ENCODE measurements around the gene SH2D6.
A peak's percentile ranks its signal among the peaks of the same experiment; 100 is the strongest.
"Not testable (repeated sequence)": the region's sequence is repeated elsewhere in the genome, so short reads cannot be mapped to it uniquely, and the experiment has no call there.

SH2D6 gene

DNA sequence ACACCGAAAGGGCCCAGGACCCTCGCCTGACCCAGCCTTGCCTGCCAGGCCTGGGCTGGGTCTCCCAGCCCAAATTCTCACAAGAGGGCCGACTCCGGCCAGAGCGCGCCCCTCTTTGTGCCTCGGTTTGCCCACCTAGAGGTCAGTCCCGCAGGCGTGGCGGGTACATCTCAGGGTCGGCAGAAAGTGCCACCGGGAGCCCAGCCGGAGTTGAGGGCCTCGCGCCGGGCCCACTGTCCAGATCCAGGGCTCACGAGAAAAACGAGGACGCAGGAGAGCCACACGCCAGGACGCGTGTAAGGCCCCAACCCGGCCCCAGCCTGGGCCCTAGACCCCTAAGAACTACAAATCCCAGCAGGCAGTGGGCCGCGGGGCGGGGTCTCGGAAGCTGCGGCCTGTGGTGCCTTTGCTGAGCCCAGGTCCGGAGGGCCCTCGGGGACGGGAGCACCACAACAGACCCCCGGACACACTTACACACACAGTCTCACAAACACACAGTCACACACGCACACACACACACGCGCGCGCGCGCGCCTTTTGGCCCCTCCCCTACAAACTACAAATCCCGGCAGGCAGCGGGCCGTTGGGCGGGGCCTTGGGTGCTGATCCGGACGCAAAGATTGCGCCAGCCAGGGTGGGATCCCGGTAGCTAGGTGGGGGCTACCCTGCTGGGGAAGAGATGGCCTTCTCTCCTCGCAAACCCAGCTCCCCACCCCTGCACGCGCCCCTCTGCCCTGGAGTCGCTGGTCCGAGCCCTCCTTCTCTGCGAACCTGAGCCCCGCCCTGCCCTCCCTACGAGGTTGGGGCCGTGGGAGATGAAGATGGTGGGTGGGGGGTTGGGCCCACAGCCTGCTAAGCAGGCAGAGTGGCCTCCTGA is at the start of gene SH2D6:
Gene SH2D6, plus strand, starts transcription at position 583 of the 877 bp plus-strand sequence. CDS start 10,752 bp downstream, outside the sequence.
- DNase-seq: peak; percentile 93

DNA sequence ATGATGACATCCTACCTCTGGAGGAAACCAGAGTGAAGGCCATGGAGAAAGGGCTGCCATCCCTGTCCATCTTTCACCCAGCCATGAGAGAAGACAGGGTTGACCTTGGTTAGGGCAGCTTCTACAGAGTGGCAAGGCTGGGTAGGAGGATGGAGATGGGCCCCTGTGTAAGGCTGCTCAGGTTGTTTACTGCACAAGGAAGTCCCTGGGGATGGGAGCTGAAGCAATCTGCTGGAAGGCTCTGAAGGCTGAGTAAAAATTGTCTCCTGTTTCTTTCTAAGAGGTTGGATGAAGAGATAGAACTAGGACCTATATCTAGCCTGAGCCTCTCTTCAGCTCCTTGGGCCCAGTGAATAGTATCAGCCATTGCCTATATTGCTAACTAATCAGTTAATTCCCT is 49.6 kb upstream of the SH2D6 start:
- DNase-seq: no peak

DNA sequence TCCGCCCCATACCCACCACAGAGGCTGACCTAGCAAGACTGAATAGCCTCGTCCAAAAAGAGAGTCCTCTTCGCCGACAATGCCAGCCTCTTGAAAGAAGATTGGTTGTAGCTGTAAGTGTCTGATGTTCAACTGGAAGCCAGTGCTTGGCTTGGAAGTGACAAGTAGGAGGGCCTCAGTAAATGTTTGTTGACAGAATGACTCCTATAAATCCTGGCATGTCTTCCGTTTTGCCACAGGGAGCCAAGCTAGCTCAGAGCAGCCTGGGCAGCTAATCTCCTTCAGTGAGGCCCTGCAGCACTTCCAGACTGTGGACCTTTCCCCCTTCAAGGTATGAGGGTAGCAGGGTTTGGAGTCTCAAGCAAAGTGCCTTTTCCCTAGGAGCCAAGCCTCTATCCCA is 49.0 kb upstream of the SH2D6 start:
- no peak for DNase-seq

DNA sequence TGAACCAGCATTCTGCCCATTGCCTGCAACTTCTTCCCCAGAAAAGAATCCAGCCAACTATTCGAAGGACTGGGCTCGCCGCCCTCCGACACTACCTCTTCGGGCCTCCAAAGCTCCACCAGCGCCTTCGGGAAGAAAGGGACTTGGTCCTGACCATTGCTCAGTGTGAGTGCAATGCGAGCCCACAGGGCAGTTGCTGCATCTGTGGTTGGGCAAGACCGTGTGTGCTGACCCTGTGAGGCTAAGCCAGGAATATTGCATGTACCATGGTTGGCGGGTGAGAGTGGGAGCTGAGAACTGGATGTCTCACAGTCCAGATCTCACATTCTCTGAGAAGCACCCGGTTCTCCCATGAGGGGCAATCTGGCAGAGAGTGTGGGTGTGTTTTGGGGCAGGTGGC is 47.5 kb upstream of the SH2D6 start:
- DNase-seq: no peak

DNA sequence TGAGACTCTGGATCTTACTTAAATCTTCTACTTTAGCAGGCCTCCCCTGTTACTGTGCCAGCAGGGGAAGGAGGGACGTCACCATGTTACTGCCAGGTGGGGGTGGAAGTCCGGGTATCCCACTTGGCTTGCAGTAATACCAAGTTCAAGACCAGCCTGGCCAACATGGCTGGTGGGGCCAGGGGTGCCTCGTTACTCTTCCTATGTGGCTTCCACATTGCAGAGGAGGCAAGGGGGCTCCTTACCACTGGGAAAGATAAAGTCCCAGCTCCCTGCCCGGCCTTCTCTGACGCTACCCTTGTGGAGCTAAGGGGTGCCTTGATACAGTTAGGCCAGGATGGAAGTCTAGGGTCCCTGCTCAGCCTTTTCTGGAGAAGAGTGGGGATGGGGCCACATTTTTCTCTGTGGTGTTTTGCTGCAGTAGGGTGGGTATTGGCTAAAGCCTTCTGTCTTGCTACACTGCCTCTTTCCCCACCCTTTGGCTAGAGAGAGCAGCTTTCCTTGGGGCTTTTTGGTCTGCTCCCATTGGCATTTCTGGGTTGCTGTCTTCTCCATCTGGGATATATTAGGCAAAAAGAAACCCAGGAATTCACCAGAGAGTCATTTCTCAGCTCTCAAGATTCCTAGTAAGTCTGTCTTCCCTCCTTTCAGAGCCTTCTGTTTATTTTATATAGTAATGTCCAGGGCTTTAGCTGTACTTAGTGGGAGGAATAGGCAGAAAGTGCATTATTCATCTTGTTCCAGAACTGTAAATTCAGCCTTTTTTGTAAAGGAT is 42.0 kb upstream of the SH2D6 start:
- DNase-seq: peak; percentile 20

DNA sequence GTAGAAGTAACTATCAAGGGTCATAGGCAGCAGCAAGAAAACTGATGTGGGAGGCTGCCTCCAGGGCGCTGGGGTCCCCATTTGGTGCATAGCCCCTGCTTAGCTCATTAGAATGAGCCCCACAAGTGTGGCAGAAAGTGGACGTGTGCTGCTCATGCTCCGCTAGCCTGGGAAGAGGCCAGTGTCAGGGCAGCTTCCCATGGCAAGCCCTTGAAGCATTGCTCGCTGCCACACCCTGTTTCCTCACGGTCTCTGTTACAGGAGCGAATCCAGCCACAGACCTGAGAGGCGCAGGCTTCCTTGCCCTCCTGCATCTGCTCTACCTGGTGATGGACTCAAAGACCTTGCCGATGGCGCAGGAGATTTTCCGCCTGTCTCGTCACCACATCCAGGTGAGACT is 41.4 kb upstream of the SH2D6 start:
- no peak for DNase-seq

DNA sequence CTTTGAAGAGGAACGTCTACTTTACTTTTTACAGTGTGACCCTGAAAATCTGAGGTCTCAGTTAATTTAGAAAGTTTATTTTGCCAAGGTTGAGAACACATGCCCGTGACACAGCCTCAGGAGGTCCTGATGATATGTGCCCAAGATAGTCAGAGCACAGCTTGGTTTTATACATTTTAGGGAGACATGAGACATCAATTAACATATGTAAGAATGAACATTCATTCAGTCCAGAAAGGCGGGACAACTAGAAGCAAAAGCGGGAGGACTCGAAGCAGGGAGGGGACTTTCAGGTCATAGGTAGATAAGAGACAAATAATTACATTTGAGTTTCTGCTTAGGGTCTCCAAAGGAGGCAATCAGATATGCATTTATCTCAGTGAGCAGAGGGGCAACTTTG is 40.3 kb upstream of the SH2D6 start:
- DNase-seq: no peak

DNA sequence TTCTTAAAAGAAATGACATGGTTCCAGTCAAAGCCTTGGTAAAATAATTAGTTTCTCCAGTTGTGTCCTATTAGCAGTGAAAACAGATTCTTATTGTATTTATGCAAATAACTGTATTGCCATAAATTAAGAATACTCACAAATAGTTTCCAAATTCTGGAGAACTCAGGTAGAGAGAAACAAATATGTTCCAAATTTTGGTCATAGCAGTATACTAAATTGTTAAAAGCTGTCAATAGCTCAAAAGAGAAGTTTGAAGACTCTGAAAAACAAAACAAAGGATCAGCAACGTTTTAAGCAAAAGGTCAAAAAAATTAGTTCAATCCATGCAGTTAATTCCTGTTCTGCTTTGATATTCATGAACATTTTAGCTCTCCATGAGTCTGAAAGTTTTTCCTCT is 38.5 kb upstream of the SH2D6 start:
- no peak for DNase-seq

DNA sequence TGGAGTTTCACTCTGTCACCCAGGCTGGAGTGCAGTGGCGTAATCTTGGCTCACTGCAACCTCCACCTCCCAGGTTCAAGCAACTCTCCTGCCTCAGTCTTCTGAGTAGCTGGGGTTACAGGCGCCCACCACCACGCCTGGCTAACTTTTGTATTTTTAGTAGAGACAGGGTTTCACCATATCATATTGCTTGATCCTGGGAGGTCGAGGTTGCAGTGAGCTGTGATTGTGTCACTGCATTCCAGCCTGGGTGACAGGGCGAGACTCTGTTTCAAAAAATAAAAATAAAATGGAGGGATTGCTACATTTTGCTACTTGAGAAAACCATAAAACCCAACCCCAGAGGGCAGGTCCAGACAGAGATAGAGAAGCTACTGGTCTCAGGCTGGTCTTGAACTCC is 35.4 kb upstream of the SH2D6 start:
- DNase-seq: not testable (repeated sequence)

DNA sequence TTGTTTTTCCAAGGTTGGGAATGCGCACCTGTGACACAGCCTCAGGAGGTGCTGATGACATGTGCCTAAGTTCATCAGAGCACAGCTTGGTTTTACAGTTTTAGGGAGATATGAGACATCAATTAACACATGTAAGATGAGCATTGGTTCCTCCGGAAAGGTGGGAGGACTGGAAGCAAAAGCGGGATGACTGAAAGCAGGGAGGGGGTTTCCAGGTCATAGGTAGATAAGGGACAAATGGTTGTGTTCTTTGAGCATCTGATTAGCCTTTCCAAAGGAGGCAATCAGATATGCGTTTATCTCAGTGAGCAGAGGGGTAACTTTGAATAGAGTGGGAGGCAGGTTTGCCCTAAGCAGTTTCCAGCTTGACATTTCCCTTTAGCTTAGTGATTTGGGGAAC is 34.7 kb upstream of the SH2D6 start:
- DNase-seq: no peak

DNA sequence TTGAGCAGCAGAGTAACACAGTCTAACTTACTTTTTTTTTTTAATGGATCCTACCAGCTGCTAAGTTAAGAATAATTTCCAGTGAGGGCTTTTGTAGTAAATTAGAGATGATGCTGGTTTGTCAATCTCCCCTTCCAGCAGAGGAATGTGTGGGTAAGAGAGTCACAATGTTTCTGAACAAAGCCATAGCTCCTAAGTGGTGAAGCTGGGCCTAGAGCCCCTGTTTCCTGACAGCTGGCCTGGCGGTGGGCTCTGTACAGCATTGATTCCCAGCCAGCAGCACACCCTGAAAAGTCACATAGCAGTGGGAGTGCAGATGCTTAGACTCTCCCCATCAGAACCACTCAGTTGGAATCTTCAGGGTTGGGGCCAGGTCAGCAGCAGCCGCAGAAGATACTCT is 32.8 kb upstream of the SH2D6 start:
- no peak for DNase-seq

DNA sequence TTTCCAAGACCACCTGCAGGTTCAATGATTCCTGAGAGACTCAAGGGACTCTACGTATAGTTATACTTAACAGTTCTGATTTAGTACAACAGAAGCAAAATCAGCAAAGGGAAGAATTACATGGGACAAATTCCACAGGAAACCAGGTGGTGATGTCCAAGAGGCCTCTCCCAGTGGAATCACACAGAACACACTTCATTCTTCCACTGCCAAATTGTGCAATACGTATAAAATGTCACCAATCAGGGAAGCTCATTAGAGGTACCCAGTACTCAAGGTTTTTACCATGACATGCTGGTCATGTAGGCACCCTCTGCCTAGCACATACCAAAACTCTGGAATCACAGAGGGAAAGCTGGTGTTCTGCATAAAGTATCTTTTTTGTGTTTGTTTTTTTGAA is 30.8 kb upstream of the SH2D6 start:
- DNase-seq: no peak

DNA sequence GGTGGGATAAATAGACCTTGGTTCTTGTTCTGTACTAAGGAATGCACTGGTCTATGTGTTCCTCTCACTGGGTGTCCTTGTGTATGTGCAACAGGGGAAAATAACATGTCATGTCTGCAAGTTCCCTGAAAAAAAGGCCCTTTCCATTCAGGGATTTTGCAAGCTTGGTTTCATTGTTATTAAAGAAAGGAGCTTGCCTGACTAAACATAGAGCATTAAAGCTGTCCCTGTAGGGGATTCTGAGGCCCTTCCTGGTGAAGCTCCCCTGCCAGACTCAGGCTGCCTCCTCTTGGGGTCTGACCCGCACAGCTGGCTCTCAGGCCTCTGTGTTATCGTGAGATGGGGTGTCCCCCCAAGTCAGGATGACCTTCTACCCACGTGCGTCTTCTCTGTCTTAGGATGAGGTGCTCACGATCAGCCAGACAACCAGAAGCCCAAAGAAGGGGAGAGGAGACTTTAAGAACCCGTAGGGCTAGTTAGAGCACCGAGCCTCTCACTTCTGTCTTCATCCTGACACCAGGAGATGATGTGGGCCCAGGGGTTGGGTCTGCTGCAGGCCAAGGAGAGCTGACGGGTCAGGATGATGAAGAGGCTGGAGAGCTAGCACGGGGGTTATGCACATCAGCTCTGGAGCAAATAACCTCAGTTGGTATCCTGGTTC is 29.5 kb upstream of the SH2D6 start:
- no peak for DNase-seq

DNA sequence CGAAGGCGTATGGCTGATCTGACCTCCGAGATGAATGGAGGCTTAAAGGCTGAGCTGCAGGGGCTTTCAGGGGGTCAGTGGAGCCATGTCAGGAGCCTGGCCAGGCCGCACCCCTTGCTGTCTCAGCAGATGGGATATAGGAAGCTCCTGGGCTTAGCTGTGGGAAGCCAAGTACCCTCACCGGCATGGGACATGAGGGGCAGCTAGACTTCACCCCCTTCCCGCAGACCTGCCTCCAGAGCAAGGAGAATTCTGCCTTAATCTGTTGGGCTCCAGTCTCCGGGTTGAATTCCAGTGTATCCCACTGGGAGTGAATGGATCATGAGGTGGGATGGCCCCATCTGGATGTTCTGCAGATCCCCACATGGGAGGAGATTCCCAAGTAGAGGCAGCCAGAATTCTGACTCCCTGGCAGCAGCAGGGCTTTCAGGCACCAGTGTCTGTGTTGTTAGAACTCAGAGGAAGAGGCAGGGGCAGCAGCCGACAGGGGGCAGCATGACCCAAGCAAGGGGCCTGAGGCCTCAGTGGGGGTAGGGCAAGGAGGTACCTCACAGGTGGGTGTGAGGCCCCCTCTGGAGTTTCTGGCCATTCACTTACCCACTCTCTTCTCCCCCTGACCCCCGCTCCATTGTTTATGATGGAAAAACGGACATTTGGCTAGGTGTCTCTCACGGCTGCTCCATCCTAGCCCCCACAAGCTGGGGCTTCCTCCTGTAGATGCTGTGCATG is 27.4 kb upstream of the SH2D6 start:
- DNase-seq: peak; percentile 43

DNA sequence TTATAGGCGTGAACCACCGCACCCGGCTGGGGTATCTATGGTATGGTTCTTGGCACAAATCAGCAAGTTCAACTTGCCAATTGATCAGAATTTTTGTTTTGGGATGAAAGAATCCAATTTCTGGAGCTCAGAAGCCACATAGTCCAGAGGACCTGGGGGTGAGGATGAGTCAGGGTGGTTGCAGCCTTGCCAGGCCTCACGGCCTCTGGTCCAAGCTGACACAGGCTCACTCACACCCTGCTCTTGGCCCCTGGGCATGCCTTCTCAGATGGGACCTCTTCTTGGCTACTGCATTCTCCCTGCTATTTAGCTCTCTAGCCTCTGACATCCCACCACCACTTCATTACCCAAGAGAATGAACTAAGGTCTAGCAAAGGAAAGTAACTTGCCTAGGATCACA is 24.7 kb upstream of the SH2D6 start:
- DNase-seq: no peak

DNA sequence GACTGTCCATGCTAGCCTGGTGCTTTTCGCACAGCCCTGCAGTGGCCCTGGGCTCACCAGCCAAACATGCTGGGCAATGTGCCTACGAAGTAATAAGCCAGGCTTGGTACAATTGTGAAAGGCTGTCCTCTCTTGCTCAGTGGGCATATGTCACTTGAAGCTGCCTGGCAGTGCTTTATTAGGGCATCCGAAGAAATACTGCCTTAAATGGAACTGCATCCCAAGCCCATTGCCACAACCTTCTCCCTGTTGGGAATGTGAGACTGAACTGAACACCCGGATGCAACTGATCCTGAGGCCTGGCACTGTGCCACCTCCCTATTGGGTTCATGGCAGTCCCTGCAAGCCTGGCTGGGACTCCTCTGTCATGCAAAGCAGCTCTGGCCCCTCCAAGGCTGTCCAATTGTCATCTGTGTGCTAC is 24.2 kb upstream of the SH2D6 start:
- DNase-seq: no peak

DNA sequence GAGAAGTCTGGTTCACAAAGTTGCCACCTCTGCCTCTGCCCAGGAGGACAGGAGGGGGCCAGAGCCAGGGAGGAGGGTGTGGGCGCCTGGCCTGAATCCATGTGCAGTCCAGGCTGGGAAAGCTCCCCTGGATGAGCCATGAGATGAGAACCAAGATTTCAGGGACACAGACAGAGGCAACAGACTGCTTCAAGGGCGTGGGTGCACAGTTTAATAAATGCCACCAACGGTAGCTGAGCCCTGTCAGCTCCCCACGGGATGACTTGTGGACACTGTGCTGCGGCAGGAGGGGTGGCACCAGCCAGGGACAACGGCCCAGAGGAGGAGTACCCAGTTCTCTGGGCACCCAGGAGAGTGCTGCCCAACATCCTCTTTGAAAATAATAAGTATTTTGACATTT is 23.5 kb upstream of the SH2D6 start:
- DNase-seq: no peak

DNA sequence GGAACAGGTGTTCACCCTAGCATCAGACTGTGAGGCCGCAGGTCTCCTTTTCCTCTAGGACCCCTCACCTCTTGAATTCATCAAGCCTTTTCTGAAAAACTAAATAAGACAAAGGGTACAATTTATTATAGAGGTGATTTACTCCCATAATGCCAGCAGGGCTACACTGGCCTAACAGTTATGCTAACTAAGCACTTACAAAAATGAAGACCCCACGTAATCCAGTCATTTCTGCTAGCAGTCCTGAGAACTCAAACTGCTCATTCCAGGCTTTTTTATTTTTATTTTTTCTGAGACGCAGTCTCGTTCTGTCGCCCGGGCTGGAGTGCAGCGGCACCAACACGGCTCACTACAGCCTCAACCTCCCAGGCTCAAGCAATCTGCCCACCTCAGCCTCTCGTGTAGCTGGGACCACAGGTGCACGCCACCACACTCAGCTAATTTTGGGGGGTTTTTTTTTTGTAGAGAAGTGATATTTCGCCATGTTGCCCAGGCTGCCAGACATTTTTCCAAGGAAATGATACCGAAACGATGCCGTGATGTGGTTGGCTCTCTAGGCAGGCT is 22.5 kb upstream of the SH2D6 start:
- DNase-seq: no peak

DNA sequence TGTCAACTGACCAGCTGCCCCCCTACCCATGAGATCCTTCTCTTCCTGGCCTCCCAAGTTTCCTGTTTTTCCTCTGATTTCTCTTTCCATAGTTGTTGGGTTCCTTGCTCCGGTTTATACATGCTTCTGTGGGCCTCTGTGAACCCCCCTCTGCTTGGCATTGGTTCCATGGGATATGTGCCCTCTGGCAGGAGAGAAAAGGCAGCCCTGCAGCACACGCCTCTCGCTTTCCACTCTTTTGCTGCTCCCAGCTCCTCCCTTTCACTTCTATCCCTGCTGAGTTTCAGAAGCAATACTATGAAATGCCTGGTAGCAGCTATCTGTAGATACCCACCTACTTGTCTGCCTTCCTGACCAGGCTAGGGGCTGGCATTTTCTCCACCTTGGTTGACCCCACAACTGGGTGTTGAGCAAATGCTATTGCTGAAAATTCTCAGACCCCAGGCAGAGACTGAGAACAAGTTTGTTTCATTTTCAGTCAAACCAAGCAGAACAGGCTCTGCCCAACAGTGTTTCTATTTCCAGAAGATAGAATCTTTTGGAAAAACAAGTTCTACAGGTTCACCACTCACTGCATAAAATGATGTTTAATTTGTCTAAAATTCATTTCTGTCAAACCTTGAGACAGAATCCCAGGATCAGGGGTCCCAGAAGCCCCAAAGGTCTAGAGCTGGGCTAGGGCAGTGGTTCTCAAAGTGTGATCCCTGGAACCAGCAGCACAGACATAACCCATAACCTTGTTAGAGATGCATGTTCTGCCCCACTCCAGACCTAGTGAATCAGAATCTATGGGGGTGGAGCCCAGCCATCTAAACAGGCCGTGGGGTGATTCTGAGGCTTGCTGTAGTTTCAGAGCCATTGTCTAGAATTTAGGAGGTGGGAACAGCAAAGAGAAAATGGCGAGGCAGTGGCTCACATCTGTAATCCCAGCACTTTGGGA is 21.7 kb upstream of the SH2D6 start:
- peak; percentile 22 for DNase-seq

DNA sequence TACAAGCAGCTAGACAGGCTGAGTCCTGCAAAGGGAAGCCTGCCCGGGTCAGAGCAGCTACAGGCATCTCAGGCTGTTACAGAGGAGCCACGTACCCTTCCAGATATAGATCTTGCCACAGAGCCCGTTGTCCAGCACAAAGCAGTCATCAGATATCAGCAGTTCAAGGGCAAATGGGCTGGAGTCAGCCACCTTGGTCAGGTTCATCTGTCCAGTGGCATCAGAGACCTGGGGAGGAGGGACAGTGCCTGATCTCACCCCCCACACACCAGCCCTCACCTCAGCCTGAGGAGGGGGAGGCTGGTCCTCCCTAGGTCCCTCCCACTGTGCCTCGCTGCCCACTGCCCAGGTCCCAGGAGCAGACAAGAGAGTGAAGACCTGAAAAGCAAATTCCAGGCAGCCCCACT is 20.6 kb upstream of the SH2D6 start:
- no peak for DNase-seq

DNA sequence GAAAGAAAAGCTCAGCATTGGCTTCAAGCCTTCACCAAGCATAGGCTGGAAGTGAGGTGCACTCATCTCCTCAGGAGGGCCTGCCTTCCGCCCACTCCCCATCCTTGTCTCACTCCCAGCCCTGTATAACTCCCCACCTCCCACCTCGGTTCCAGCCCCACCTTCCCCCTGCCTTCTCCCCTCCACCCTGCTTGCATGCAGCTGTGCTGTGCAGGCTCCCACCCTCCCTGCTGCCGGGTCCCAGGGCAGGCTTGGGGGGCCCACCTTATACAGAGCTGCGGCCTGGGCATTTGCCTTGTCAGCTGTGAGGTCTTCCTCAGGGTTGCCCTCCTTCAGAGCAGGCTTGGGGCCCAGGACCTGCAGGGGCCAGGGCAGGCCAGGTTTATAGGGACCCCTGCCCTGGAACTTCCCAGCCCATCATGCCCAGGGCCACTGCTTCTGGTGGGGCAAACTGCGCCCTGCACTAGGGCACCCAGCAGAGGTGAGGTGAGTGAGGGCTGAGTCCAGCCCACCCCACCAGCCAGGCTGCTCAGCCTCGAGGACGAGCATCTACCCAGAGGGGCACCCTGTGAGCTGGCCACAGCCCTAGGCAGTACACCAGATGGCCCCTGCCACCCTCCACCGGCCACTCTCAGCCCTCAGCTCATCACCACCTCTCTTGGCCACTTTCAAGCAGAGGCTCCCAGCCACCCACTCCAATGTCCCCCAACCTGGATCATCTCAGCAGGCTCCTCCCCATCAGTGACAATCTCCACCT is 19.9 kb upstream of the SH2D6 start:
- no peak for DNase-seq
